Fibroblast of lung (primary cell): ENCODE measurements around the gene SLC1A7. TPM values are rescaled to one million over a fixed set of nuclear protein-coding genes. Genes with fewer than 3 reads are reported as not detected.

Experiments used
- DNase-seq, 2 donors: peaks; one replicate each; pipeline versions ENCODE4 v3.0.0 to v3.0.0-alpha.2; 2010; ENCODE audit warnings: low read depth in 2 of 2
- H2AFZ ChIP-seq: 2 replicates; pipeline ENCODE4 v1.5.1; 2012; ENCODE audit warnings: low read length, control low read depth, inconsistent platforms
- H3K27ac ChIP-seq: 2 replicates; pipeline ENCODE4 v1.5.1; 2011; ENCODE audit warnings: low read length, control low read depth; ENCODE audit not compliant: insufficient read depth
- H3K27me3 ChIP-seq: 2 replicates; pipeline ENCODE4 v1.5.1; 2011; ENCODE audit warnings: mild to moderate bottlenecking, low read length; ENCODE audit not compliant: control insufficient read depth, insufficient read depth
- H3K36me3 ChIP-seq: 2 replicates; pipeline ENCODE4 v1.5.1; 2011; ENCODE audit warnings: low read length; ENCODE audit not compliant: control insufficient read depth, insufficient read depth
- H3K4me1 ChIP-seq: 2 replicates; pipeline ENCODE4 v1.5.1; 2011; ENCODE audit warnings: low read length; ENCODE audit not compliant: control insufficient read depth, insufficient read depth; ENCODE audit errors: extremely low read depth
- H3K4me2 ChIP-seq: 2 replicates; pipeline ENCODE4 v1.5.1; 2011; ENCODE audit warnings: low read length, control low read depth; ENCODE audit not compliant: insufficient read depth; ENCODE audit errors: extremely low read depth
- H3K4me3 ChIP-seq, 4 experiments: fragments of 200-600 bp in 1 of 4; sonication (generic) in 1 of 4; replicated peaks in 1 of 4; 2 replicates each; pipeline ENCODE4 v1.5.1; 2011 to 2016; ENCODE audit warnings: low read length in 4 of 4, low read depth in 3 of 4, mild to moderate bottlenecking in 3 of 4, control low read depth in 2 of 4, inconsistent platforms in 1 of 4, mixed read lengths in 1 of 4; ENCODE audit not compliant: insufficient read depth in 1 of 4; ENCODE audit errors: control extremely low read depth in 1 of 4
- H3K79me2 ChIP-seq: 2 replicates; pipeline ENCODE4 v1.5.1; 2012; ENCODE audit warnings: mild to moderate bottlenecking, low read length, inconsistent platforms; ENCODE audit not compliant: control insufficient read depth, insufficient read depth
- H3K9ac ChIP-seq: 2 replicates; pipeline ENCODE4 v1.5.1; 2011; ENCODE audit warnings: mild to moderate bottlenecking, low read length, control low read depth; ENCODE audit not compliant: insufficient read depth
- H3K9me3 ChIP-seq: 2 replicates; pipeline ENCODE4 v1.5.1; 2012; ENCODE audit warnings: low read depth, low read length; ENCODE audit not compliant: control insufficient read depth, insufficient read depth
- H4K20me1 ChIP-seq: 2 replicates; pipeline ENCODE4 v1.5.1; 2011; ENCODE audit warnings: low read length; ENCODE audit not compliant: control insufficient read depth, insufficient read depth; ENCODE audit errors: extremely low read depth
- CTCF ChIP-seq, 2 donors: IDR thresholded peaks in 1 of 2; conservative IDR thresholded peaks in 1 of 2; 1 replicate in 1 of 2; 2 replicates in 1 of 2; pipeline ENCODE4 v1.5.1; 2011 to 2012; ENCODE audit warnings: low read length in 2 of 2, control low read depth in 1 of 2, inconsistent platforms in 1 of 2, low read depth in 1 of 2, mild to moderate bottlenecking in 1 of 2
- EZH2 ChIP-seq: IDR thresholded peaks from 2 replicates; pipeline ENCODE4 v1.5.1; 2012; ENCODE audit warnings: low read length, control low read depth, mild to moderate bottlenecking; ENCODE audit errors: missing control alignments
- polyA plus RNA-seq, 2 donors: library from polyadenylated mRNA; depleted of rRNA in 1 of 2; stranded (reverse) in 1 of 2; unstranded in 1 of 2; fragments of >200 nt; gene quantifications; 2 replicates each; pipeline ENCODE4 v1.2.1, GENCODE V29; 2011 to 2012; ENCODE audit warnings: missing spikeins in 1 of 2
- total RNA-seq: library from RNA; depleted of rRNA; stranded (reverse); fragments of >200 nt; gene quantifications from 2 replicates; pipeline ENCODE4 v1.2.1, GENCODE V29; 2014

The SLC1A7 gene
- total and polyA plus RNA-seq, 2 donors (not counting 1 experiment from before 2014, with no cell fraction given) = 0.15 to 0.33 TPM

- no peaks in the 10 kb centered on the region for H3K79me2 ChIP-seq
- peak; percentile 65 to 78 for DNase-seq
- no peaks in the 10 kb centered on the region for H3K27me3 ChIP-seq
- no peaks in the 10 kb centered on the region for H3K9me3 ChIP-seq
- no peak overlapping the region for H3K4me2 ChIP-seq
- no peak for TF ChIP-seq CTCF (conservative IDR thresholded peaks at IDR 0.05 in 1 of 2, IDR thresholded peaks at IDR 0.05 in 1 of 2; ENCODE audit: low read depth in 1 of 2, low read length in 2 of 2)
- no peak for TF ChIP-seq EZH2
- H3K4me3 ChIP-seq = no peak overlapping the region
- H4K20me1 ChIP-seq = no peaks in the 10 kb centered on the region
- peaks cover 31% of the 10 kb centered on the region for H3K4me1 ChIP-seq
- H3K27ac ChIP-seq = peak overlapping the region; percentile 37
- no peaks in the 10 kb centered on the region for H3K36me3 ChIP-seq
- H2AFZ ChIP-seq = no peak overlapping the region
- no peak overlapping the region for H3K9ac ChIP-seq
Measured at GRCh38 chr1:53110370-53111072, 31.9 kb downstream of the SLC1A7 start.

GRCh38 chr1:53108646-53109580 lies 33.5 kb downstream of the SLC1A7 start:
- no peaks in the 10 kb centered on the region for H3K27me3 ChIP-seq
- peak overlapping the region; percentile 50 for H3K27ac ChIP-seq
- DNase-seq = peak; percentile 25 to 76
- H3K4me1 ChIP-seq = peaks cover 29% of the 10 kb centered on the region
- no peak overlapping the region for H2AFZ ChIP-seq
- no peaks in the 10 kb centered on the region for H3K9me3 ChIP-seq
- TF ChIP-seq EZH2 (no peak), CTCF (conservative IDR thresholded peaks at IDR 0.05 in 1 of 2, IDR thresholded peaks at IDR 0.05 in 1 of 2; ENCODE audit: low read depth in 1 of 2, low read length in 2 of 2) (no peak)
- H3K4me3 ChIP-seq = no peak overlapping the region
- H3K79me2 ChIP-seq = no peaks in the 10 kb centered on the region
- H3K4me2 ChIP-seq = no peak overlapping the region
- no peak overlapping the region for H3K9ac ChIP-seq
- no peaks in the 10 kb centered on the region for H3K36me3 ChIP-seq
- H4K20me1 ChIP-seq = no peaks in the 10 kb centered on the region

- peaks cover 24% of the 10 kb centered on the region for H3K4me1 ChIP-seq
- H3K27me3 ChIP-seq = no peaks in the 10 kb centered on the region
- H3K4me2 ChIP-seq = no peak overlapping the region
- H3K4me3 ChIP-seq = no peak overlapping the region
- peak overlapping the region; percentile 50 for H3K27ac ChIP-seq
- no peaks in the 10 kb centered on the region for H3K36me3 ChIP-seq
- no peak overlapping the region for H2AFZ ChIP-seq
- no peak overlapping the region for H3K9ac ChIP-seq
- peak; percentile 74 to 95 for DNase-seq
- H4K20me1 ChIP-seq = no peaks in the 10 kb centered on the region
- H3K79me2 ChIP-seq = no peaks in the 10 kb centered on the region
- H3K9me3 ChIP-seq = no peaks in the 10 kb centered on the region
- no peak for TF ChIP-seq CTCF (conservative IDR thresholded peaks at IDR 0.05 in 1 of 2, IDR thresholded peaks at IDR 0.05 in 1 of 2; ENCODE audit: low read depth in 1 of 2, low read length in 2 of 2)
- TF ChIP-seq EZH2 = no peak
Measured at GRCh38 chr1:53107570-53108322, 34.7 kb downstream of the SLC1A7 start.
